Activated CD4-positive, alpha-beta T cell treated with anti-CD3 and anti-CD28 coated beads, Interleukin-10, Interleukin-2, amounts not matched to agents 100 ng/mL and 50 ng/mL, durations not matched to agents 16 hours and 8 hours (primary cell): ENCODE measurements around the gene STX1B.
"Not testable (repeated sequence)": the region's sequence is repeated elsewhere in the genome, so short reads cannot be mapped to it uniquely, and the experiment has no call there.

Experiments
- DNase-seq: peaks from one replicate; pipeline ENCODE4 v3.0.0-alpha.2; 2020

Gene STX1B

DNA sequence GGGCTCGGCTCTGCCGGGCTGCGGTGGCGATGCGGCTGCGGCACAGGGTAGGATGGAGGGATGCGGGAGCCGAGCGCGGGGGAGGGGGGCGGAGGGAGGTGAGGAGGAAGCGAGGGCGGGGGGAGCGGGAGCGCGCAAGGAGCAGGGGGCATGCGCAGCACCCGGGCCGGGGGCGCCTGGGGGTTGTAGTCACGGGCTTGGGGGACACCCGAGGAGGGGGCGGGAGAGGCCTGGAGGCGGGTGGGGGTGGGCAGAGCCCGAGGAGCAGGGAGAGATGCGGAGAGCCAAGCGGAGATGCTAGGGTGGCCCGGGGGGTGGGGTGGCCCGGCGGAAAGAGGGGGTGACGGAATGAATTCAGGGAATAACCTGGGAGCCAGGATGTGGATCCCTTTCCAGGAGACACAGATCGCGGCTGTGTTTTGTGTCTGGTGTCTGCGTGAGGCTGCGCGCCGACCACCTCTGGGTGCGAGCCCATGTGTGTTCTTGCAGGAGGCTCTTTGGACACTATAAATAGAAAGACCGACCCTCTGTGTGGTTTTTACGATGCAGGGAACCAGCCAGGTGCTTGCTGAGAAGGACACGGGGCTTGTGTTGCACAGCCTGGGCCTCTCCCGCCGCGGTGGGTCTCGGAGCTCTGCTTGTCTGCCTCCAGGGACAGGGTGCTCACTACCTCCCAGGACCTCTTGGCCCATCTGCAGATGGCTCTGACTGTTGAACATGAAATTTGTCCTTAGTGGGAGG lies at the start of gene STX1B:
TSS of gene STX1B (minus strand) at position 54 of the 741 bp plus-strand sequence. CDS start 242 bp downstream, outside the sequence.
- DNase-seq, result no peak

DNA sequence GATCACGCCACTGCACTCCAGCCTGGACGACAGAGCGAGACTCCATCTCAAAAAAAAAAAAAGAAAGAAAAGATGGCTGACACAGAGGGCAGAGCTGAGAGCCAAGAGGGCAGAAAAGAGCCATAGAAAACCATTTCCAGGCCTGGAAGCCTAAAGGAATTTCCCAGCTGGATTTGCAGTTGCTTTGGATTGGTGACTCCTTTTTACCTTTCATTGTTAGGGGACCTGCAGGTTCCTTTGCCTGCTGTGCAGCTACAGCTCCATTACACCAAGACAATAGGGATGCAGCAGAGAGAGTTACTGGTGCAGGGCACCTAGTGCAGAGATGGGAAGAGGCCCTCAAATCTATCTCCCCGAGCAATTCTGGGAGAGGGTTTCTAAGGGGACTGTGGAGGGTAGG lies 45.2 kb upstream of the STX1B start:
- DNase-seq, result no peak

DNA sequence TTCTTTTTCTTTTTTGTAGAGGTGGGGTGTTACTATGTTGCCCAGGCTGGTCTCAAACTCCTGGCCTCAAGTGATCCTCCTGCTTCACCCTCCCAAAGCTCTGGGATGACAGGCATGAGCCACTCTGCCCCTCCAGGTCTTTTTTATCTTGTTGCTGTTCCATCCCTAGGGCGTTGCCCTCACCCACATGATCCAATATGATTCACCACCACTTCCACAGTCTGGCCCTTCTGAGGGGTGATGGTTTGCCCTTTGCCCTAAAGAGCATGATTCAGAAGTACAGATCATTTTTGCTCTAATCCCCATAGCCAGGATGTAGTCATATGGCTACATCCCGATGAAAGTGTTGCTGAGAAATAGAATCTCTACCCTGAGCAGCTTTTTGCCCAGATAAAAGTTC lies 41.7 kb upstream of the STX1B start:
- peak; percentile 11 for DNase-seq

DNA sequence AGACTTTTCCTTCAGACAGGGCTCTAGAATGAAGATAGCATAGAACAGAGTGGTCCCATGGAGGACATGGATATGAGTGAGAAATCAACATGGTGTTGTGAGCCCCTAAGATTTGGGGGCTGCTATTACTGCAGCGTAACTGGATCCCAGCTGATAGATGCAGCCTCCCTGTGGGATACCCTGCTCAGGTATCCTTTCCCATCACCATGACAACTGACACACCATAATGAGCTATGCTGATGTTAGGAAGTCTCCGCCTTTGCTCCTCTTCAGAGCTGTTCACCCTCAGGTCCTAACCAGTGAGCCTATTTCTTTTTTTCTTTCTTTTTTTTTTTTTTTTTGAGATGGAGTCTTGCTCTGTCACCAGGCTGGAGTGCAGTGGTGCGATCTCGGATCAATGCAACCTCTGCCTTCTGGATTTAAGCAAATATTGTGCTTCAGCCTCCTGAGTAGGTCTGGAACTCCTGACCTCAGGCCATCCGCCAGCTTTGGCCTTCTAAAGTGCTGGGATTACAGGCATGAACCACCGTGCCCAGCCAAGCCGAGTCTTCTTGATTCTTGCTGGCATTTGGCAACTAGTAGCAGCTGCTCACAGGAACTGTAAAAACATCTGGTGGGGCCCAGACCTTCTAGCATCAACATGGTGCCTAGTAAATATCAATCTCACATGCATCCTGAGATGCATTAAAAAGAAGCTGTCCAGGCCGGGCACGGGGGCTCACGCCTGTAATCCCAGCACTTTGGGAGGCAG lies 40.0 kb upstream of the STX1B start:
- no peak for DNase-seq

- no peak for DNase-seq
These were observed 33.6 kb upstream of the STX1B start for GRCh38 chr16:31043898-31044481.

- DNase-seq, result no peak
These were observed 32.9 kb upstream of the STX1B start for GRCh38 chr16:31043352-31043751.

GRCh38 chr16:31042866-31043265 lies 32.4 kb upstream of the STX1B start:
- no peak for DNase-seq

- no peak for DNase-seq
These were observed 28.6 kb upstream of the STX1B start for GRCh38 chr16:31038993-31039392.

DNA sequence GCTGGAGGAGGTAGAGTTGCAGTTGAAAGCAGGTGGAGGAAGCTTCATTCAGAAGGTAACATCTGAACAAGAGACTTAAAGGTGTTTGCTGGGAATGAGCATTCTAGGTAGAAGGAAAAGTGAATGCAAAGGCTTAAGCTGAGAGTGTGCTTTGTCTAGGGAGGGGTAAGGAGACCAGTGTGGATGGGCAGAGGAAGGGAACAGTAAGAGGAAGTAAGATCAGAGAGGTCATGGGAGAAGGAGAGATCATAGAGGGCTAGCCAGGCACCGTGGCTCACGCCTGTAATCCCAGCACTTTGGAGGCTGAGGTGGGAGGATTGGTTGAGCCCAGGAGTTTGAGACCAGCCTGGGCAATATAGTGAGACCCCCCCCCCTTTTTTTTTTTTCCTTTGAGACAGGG lies 26.3 kb upstream of the STX1B start:
- no peak for DNase-seq

DNA sequence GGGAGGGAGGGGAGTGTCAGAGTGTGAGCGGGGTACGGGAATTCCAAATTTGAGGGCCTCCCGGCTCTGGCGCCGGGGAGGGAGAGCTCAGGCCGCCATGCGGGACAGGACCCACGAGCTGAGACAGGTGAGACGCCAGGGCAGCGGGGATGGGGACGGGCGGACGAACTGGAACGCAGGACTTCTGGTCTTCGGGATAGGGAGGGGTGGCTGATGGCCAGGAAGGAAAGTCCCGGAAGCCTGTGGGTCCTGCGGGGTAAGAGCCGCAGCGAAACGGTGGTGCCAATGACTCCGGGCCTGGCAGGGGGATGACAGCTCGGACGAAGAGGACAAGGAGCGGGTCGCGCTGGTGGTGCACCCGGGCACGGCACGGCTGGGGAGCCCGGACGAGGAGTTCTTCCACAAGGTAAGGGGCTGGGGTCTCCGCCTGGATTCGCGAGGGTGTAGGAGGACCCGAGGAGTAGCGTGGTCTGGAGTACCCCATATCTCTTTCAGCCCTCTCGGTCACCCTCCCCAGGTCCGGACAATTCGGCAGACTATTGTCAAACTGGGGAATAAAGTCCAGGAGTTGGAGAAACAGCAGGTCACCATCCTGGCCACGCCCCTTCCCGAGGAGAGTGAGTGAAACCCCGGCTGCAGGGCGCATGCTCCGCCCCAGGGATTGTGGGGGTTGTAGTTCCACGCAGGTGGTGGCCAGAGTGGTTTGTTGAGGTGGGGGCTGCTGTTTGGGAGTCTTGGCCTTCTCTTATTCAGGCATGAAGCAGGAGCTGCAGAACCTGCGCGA lies 23.5 kb upstream of the STX1B start:
- DNase-seq, result peak; percentile 90

DNA sequence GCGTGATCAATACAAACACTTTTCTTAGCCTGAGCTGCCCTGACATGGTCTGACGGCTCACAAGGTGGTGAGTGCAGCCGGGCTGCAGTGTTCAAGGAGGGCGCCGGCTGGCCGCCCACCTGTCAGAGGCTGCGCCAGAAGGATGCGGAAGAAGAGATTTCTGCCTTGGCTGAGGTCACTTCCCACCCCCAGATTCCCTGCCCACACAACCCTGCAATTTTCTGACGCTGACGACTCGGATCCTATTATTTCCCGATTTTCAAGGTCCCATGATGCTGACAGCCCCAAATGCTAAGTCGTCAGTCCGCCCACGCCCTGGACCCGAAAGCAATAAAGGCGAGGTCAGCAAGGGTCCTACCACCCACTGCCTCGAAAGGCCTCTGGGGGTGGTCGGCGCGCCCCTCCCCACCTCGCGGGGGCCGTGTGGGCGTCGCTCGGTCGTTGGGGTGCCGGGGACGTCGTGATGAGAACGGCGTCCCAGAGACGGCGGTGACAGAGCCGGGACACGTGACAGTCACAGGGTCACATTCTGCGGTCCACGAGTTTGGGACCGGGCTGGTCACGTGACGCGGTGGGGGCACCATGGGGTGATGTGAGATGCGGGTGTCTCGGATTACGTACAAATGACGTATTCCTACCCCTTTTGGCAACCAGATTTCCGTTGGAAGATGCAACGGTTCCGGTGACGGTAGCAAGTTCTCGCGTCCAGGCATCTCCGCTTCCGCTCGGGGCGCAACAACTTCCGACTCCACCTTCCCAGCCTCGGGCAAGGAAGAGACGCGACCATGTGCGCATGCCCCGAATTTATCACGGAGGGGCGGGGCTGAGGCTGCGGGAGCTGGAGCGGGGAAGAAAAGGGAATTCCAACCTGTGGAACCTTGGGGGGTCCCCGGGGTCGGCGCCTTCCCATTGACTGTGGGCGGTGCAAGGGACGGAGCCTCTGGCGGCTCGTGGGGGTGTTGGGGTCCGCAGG lies 22.6 kb upstream of the STX1B start, which contains the start of gene STX4:
TSS of gene STX4 (plus strand) at position 823 of the 973 bp plus-strand sequence. CDS start 248 bp downstream, outside the sequence.
- DNase-seq, result peak; percentile 98

GRCh38 chr16:31031276-31031675 lies 20.8 kb upstream of the STX1B start:
- no peak for DNase-seq

DNA sequence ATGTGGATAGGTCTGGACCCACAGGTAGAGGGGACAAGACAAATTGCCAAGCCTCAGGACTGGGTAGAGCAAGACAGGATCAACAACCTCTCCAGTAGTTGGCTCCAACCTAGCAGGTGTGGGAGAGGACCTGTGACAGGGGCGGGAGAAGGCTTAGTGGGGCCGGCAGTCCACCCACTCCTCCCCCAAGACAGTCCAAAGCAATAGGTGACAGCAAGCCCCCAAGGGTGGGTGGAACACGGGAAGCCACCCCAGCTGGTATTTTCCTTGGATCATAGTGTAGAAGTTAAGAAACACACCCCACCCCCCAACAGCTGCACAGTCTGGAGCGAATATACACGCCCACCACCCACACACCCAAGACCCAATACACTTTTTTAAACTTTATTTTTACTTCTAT lies 18.8 kb upstream of the STX1B start:
- DNase-seq, result no peak

- DNase-seq, result no peak
These were observed 14.9 kb upstream of the STX1B start for GRCh38 chr16:31025339-31025738.

DNA sequence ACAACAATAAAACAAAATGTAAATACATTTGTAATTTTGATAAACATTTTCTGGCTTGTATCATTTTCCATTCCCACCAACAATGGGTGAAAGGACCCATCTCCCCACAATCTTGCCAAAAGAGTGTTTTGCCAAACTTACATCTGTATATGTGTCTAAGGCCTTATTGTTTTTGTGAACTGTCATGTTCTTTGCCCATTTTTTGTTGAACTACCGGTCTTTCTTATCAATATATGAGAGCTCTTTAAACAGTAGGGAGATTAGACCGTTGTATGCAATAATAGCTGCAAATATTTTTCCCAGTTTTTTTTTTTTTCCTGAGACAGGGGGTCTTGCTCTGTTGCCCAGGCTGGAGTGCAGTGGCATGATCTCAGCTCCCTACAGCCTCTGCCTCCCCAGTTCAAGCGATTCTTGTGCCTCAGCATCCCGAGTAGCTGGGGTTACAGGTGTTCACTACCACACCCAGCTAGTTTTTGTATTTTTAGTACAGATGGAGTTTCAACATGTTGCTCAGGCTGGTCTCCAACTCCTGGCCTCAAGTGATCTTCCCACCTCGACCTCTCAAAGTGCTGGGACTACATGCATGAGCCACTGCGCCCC lies 13.3 kb upstream of the STX1B start:
- no peak for DNase-seq

DNA sequence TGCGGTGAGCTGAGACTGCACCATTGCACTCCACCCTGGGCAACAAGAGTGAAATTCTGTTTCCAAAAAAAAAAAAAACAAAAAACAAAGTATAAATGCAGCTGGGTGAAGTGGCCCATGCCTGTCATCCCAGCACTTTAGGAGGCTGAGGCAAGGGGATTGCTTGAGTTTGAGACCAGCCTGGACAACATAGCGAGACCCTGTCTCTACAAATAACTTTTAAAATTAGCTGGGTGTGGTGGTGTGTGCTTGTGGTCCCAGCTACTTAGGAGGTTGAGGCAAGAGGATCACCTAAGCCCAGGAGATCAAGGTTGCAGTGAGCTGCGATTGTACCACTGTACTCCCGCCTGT lies 12.8 kb upstream of the STX1B start:
- DNase-seq, result no peak

DNA sequence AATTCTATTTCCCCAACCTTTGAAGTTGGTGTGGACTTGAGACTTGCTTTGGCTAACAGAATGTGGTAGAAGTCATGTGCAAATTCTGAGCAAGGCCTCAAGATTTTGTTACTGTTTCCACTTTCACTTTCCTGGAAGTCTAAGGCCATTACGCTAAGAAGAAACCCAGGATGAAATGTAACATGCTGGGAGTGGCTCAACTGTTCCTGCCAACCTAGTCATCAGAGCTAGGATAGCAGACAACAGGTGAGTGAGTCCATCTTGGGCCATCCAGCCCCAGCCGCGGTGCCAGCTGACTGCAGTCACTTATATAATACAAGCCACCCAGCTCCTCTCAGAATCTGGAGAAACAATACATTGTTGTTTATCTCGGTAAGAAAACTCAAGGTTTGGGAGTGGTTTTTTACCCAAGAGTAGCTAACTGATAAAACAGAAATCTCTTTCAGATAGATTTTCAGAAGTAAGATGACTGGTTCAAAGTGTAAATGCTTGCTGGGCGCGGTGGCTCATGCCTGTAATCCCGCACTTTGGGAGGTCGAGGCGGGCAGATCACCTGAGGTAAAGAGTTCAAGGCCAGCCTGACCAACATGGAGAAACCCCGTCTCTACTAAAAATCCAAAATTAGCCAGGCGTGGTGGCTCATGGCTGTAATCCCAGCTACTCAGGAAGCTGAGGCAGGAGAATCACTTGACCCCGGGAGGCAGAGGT lies 12.3 kb upstream of the STX1B start:
- no peak for DNase-seq

GRCh38 chr16:31020536-31020935 lies 10.1 kb upstream of the STX1B start:
- DNase-seq, result no peak

- DNase-seq, result not testable (repeated sequence)
These were observed 7.3 kb upstream of the STX1B start for GRCh38 chr16:31017756-31018155.

GRCh38 chr16:31016018-31016417 lies 5.6 kb upstream of the STX1B start:
- no peak for DNase-seq

DNA sequence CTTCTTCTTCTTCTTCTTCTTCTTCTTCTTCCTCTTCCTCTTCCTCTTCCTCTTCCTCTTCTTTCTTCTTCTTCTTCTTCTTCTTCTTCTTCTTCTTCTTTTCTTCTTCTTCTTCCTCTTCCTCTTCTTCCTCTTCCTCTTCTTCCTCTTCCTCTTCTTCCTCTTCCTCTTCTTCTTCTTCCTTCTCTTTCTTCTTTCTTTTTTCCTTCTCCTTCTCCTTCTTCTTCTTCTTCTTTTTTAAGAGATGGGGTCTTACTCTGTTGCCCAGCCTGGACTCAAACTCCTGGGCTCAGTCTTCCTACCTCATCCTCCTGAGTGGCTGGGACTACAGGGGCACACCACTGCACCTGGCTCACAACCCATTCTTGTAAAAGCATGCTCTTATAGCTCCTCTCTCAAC lies 2.9 kb upstream of the STX1B start:
- DNase-seq, result not testable (repeated sequence)
